Putamen (tissue), 1 donor: Measurements from ENCODE around the gene SLC7A8.

ENCODE experiments used
- DNase-seq: peaks from one replicate; pipeline ENCODE4 v3.0.0-alpha.2; 2016; ENCODE audit warnings: low spot score

SLC7A8 gene

DNA sequence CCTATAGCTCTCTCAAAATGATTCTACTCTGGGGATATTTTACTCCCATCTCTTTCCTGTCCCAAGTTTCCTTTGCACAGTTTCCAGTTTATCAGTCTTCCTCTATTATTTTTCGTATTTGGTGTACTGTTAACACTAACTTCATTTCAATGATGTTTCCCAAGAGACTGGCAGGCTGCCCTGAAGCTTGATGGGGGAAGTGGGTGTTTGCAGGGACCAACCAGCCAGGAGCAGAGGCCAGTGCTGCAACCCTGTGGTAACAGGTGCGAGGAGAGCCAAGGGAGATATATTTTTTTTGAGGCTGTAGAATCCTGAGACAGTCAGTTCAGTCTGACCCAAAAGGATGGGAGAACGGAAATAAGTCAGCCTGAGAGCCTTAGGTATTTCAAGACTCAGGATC is 52.6 kb downstream of the SLC7A8 start:
- no peak for DNase-seq

- no peak for DNase-seq
These were observed 53.6 kb downstream of the SLC7A8 start for GRCh38 chr14:23129759-23130316.

GRCh38 chr14:23128969-23129758 is 54.3 kb downstream of the SLC7A8 start:
- DNase-seq: no peak

DNA sequence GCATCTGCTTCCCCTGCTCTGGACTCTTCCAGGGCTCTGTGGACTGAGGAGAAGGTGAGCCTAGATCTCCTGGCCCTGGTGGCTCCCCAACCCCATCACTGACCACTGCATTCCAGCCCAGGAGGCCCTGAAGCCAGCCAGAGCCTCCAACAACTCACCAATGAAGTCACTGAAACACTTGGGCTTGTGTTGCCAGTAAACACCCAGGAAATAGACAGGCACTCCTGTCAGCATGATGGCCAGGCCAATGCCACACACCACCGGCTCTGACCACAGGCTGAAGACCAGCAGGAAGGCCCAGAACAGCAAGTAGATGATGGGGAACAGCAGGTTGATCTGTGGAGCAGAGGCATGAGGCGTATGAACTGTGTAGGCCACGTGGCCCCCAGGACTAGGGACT is 55.6 kb downstream of the SLC7A8 start:
- DNase-seq: no peak

DNA sequence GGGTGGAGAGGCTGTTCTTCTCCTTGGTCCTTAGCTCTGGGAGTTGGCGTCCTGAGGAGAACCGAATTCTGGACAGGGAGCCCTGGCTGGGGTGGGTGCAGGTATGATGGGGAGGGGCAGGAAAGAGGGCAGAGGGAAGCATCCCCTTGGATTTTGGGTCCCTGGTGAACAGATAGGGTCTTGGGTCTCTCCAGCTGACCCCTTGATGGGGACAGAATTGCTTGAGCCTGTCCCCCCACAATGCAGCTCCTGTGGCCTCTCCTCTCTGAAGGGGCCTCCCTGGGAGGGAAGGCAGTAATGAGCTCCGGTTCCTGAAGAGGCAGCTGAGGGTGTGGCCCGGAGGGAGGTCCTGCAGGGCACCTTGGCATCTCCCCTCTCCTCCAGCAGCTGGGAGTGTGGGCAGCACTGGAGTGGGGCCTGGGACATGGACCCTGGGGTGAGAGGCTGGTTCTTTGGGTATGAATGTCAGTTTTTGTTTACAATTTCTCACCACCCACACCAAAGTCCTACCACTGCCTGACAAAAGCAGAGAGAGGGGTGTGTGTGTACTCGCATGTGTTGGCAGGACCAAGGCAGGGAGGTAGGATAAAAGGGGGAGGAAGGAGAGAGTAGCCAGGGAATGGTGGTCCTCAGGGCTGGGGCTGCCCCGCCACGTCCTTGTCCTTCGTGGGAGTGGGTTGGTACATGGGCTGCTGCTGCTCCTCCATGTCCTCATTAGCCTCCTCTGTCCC is 56.7 kb downstream of the SLC7A8 start:
- DNase-seq: no peak

DNA sequence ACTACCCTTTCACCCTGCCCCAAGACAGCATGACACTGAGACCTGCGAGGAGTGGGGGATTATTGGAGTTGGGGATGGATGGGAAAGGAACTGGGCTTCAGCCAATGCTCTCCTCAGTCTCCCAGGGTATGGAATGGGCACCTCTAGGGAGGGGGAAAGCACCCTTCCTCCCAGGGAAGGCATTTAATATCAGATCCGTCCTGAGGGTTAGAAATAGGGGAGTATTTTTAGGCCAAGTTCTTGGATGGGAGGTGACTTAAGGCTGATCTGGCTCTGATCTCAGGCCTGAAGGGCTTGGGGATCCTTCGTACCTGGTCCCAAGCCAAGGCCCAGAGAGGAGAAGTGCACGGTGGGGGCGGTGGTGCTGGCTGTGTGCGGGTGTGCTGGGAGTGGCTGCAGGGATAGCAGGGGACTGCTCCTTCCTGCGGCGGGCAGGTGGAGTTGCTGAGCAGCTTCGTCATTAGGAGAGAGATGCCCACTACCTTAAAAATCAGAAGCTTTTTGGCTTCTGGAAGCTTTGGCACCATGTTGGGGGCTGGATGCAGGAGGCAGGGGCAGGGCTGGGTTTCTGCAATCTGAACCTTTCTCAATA is 57.4 kb downstream of the SLC7A8 start:
- no peak for DNase-seq

DNA sequence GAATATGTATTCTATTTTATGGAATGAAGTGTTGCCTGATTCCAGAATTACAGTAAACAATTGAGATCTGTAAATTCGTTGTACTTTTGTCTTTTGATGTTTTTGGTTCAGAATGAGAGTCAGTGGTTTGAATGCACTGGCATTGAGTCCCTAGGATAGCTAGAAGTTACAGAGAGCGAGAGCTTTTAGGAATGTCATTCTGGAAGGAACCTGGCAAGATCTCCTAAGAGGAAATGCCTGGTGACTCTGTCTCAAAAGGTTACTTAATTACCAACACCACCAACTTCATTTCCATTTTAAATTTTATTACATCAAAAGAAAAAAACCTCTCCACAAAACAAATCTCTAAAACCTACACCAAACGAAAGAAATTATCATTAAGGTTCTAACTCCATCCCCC is 58.4 kb downstream of the SLC7A8 start:
- DNase-seq: no peak

GRCh38 chr14:23124337-23124954 is 59.0 kb downstream of the SLC7A8 start:
- no peak for DNase-seq

GRCh38 chr14:23123419-23123818 is 60.0 kb downstream of the SLC7A8 start:
- no peak for DNase-seq

- no peak for DNase-seq
These were observed 61.4 kb downstream of the SLC7A8 start for GRCh38 chr14:23122086-23122485.

DNA sequence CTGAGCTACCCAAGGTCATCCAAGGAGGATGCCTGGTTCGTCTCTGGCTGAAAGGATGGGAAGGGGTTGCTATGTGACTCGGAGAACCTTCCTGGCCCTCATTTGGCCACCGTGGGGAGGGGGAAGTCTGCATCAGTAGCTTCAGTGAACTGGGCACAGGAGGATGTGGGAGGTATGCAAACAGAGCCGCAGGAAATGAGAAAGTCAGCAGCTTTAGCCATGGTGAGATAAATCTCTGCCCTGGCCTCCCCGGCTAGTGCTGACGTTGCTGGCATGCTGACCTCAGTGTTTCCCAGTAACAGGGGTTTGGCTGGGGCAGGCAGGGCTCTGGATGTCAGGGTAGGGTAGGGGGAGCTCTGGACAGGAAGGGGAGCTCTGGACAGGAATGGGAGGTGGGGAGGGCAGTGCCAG is 62.1 kb downstream of the SLC7A8 start:
- DNase-seq: no peak

DNA sequence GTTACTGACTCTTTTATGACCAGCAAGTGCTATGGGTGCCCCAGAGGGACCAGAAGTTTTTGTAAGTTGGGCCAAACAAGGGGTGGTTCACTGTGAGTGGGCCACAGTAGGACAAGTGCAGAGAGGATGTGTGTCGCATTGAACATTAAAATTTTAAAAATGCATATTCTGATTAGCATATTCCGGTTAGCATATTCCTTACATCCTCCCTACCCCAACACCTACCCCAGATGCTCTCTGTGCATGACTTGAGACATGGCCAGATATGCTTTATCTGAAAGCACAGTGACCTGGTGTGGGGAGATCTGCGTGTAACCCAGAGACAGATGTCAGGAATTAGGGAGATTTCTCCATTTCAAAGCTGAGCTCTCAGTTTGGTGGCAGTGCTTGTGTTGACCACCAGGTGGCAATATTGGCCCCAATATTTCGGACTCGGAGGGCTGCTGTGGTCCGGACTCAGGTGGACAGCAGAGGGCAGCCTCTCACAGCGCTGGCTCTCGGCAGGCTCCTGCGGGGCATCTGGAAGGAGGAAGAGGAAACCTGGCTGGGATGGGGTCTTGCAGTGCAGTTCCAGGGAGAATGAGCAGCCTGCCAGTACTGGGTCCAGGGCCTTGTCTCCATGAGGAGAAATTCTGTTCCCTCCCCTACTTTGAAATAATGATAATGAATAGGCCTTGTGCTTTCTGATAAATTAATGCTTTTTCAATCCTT is 62.8 kb downstream of the SLC7A8 start:
- DNase-seq: peak; percentile 86

DNA sequence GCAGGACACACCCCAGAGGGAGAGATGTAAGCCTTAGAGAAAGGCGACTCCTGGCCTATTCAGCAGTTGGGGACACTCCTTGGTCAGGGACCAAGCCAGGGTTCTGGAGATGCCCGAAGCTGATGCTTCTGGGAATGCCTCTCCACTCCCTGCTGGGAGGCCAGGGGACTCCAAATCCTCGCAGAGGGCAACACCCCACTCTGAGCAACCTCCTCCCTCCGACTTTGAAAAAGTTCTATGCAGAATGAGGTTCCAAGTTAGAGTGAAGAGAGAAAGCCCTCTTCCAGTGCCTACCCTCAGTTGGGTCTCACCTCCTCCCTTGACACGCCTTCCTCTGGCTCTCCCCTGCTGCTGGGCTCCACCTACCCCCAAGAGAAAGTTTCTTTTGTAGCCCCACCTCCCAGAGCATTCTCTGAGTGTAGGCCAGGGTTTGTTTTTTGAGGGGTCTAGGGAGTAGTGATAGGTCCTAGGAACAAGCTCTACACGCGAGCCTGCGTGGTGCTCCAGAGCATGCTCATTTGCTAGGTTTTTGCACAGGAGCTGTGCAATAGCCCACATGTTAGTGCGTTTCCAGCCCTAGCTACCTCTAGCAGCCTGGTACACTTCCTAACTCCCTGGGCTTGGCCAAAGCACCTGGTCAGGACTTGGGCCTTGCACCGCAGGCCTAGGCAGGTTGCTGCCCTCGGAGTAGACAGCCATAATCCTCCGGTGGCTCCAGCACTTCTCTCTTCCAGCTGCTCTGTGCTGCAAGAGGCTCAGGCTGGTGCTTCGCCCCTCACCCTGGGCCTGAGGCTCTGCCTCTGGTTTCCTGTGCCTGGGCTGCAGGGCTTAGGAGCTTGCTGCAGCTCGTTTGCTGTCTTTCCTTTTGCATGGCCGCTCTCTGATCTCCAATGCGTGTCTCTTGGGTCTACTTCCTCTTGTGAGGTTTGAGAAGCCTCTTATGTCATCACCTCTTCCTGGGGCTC is 63.8 kb downstream of the SLC7A8 start:
- DNase-seq: no peak

DNA sequence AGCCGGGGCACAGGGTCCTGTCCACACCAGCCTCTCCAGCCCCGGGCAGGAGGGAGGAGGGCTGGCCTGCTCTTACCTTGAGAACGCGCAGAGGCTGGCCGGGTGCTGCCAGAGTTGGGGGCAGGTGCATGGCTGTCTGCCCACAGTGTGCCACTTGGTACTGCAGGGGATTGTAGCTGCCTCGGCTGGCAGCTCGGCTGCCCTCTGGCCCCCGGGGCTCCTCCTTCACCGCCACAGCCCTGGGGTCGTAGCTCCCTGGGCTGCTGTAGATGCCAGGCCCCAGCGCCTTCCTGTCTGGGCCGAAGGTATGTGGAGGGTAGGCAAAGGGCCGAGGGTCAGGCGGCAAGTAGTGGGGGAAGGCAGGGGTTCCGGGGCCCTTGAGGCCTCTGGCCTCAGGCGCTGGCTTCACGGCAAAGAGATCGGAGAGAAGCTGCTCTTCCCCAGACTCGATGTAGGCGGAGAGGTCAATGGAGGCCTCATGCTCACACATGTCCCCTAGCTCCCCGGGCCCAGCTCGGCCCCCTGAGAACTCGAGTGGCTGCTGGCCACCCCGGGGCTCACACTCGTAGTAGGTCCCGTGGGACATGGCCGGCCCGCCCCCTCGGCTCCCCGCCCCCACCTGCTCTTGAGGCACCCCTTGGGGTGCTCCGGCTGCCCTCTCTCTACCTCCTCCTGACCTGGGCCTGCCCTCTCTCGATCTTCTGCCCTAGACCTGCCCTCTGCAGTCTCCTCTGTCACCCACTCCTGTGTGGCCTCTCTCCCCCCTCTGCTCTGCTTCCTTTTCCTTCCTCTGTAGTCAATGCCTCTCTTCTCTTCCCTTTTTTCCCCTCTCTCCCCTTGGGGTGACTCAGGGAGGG is 64.7 kb downstream of the SLC7A8 start, which contains the start of gene CEBPE:
Gene CEBPE, minus strand, starts transcription at position 750 of the 857 bp plus-strand sequence. Its CDS starts 164 bp downstream, at position 586.
- no peak for DNase-seq

DNA sequence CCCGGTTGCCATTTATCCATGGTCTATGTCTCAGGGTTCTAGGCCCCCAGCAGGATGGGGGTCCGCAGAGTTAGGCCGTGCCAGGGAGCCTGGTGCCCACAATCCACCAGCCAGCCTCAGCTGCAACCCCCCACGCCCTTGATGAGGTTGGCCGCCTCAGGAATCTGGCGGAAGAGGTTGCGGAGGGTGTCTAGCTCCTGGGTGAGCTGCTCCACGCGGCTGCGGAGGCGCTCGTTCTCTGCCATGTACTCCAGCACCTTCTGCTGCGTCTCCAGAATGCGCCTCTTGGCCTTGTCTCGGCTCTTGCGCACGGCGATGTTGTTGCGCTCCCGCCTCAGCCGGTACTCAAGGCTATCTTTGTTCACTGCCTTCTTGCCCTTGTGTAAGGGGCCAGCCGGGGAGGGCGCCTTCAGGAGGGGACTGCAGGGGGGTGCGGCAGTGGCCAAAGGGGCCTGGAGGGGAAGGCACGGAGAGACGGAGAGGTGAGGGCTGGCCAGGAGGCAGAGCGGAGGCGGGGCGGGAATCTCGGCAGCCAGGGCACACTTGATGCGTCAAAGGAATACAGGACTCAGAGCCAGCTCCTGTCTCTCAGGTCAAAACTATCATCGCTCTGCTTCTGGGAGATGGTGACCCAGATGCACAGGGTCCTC is 66.0 kb downstream of the SLC7A8 start:
- no peak for DNase-seq

DNA sequence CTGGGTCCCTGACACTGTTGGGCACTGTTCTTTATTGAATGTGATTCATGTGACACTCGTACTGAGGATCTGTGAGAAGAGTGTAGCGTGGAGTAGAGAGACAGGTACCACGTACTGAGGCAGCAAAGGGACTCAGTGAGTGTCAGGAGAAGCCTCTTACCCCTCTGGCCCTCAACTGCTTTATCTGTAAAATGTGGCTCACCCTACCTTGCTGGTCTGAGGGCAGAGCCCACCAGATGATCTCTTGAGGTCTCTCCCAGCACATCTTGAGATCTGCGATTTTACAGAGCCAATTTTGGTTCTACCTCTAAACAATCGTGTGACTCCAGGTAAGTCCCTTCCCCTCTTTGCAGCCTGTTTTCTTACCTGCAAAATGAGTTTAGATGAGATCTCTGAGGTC is 67.5 kb downstream of the SLC7A8 start:
- no peak for DNase-seq

- DNase-seq: no peak
These were observed 68.3 kb downstream of the SLC7A8 start for GRCh38 chr14:23115039-23115731.

GRCh38 chr14:23114669-23115038 is 68.8 kb downstream of the SLC7A8 start:
- DNase-seq: no peak
